ENCODE data around the gene MSI2. TPM values are rescaled to one million over a fixed set of nuclear protein-coding genes. Genes with fewer than 3 reads are reported as not detected.

The MSI2 gene
- total and polyA plus RNA-seq, 2 experiments from 2014 or later = 4.3 to 17.9 TPM

GRCh38 chr17:57636985-57637665, 380.8 kb downstream of the MSI2 start:
- Histone ChIP-seq H3K4me1 (ENCODE audit: insufficient read depth) (no peaks in the 10 kb centered on the region), H2AFZ (no peak overlapping the region), H3K4me2 (ENCODE audit: unreplicated experiment) (no peak overlapping the region), H3K9ac (no peak overlapping the region), H3K27ac (no peak overlapping the region), H3K36me3 (ENCODE audit: low read depth) (no peaks in the 10 kb centered on the region), H3F3A (ENCODE audit: insufficient read depth) (0 out of 2 replicates have a peak, but pooled peaks cover 7% of the 10 kb centered on the region), H3K4me3 (no peak overlapping the region), H3K27me3 (replicated peaks; ENCODE audit: insufficient read depth) (no peaks in the 10 kb centered on the region), H3K9me3 (ENCODE audit: low read depth) (no peaks in the 10 kb centered on the region), H4K20me1 (ENCODE audit: insufficient read depth) (no peaks in the 10 kb centered on the region), H3K79me2 (ENCODE audit: insufficient read depth) (no peaks in the 10 kb centered on the region), H3K9me2 (ENCODE audit: insufficient read depth) (no peaks in the 10 kb centered on the region)
- in situ Hi-C loops (cut with MboI) = no loop called here
- DNase-seq = no peak
- TF ChIP-seq EZH2phosphoT487 (IDR thresholded peaks at IDR 0.05; ENCODE audit: insufficient read depth, low read depth) (no peak), EZH2 (IDR thresholded peaks at IDR 0.05; ENCODE audit: insufficient read depth, poor library complexity, severe bottlenecking) (no peak)
- WGBS, 2 experiments (ENCODE audit: low coverage in 1 of 2, low lambda C conversion rate in 2 of 2, missing lambda C conversion rate in 2 of 2) = 84 to 85% methylated on average over 20 of the region's 20 CpGs

DNA sequence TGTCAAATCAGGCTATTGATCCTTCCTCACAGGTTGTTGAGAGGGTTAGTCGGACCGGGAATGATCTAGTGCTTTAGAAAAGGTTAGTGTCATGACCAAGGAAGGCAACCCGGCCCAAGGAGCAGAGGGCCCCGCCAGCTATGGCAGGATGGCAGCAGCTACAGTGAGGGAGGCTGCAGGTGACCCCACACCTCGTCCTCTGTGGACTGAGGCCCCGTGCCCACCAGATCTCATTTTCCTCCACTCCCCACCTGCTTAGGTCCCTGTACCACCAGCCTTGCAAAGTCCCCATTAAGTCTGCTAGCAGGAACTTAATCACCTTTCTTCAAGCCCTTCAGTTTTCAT, 381.3 kb downstream of the MSI2 start:
- no peaks in the 10 kb centered on the region for H3K27me3 ChIP-seq (replicated peaks; ENCODE audit: insufficient read depth)
- 0 out of 2 replicates have a peak, but pooled peaks cover 7% of the 10 kb centered on the region for H3F3A ChIP-seq (ENCODE audit: insufficient read depth)
- H3K36me3 ChIP-seq (ENCODE audit: low read depth) = no peaks in the 10 kb centered on the region
- 80 to 89% methylated on average over 6 of the region's 6 CpGs for WGBS, 2 experiments (ENCODE audit: low coverage in 1 of 2, low lambda C conversion rate in 2 of 2, missing lambda C conversion rate in 2 of 2)
- H3K9me2 ChIP-seq (ENCODE audit: insufficient read depth) = no peaks in the 10 kb centered on the region
- DNase-seq = no peak
- no peak overlapping the region for H3K4me2 ChIP-seq (ENCODE audit: unreplicated experiment)
- H3K4me3 ChIP-seq = no peak overlapping the region
- H2AFZ ChIP-seq = no peak overlapping the region
- no peak overlapping the region for H3K9ac ChIP-seq
- no peaks in the 10 kb centered on the region for H3K9me3 ChIP-seq (ENCODE audit: low read depth)
- TF ChIP-seq EZH2 (IDR thresholded peaks at IDR 0.05; ENCODE audit: insufficient read depth, poor library complexity, severe bottlenecking) = no peak
- TF ChIP-seq EZH2phosphoT487 (IDR thresholded peaks at IDR 0.05; ENCODE audit: insufficient read depth, low read depth) = no peak
- no peaks in the 10 kb centered on the region for H3K79me2 ChIP-seq (ENCODE audit: insufficient read depth)
- H3K27ac ChIP-seq = no peak overlapping the region
- in situ Hi-C loops (cut with MboI) = no loop called here
- H4K20me1 ChIP-seq (ENCODE audit: insufficient read depth) = no peaks in the 10 kb centered on the region
- no peaks in the 10 kb centered on the region for H3K4me1 ChIP-seq (ENCODE audit: insufficient read depth)

DNA sequence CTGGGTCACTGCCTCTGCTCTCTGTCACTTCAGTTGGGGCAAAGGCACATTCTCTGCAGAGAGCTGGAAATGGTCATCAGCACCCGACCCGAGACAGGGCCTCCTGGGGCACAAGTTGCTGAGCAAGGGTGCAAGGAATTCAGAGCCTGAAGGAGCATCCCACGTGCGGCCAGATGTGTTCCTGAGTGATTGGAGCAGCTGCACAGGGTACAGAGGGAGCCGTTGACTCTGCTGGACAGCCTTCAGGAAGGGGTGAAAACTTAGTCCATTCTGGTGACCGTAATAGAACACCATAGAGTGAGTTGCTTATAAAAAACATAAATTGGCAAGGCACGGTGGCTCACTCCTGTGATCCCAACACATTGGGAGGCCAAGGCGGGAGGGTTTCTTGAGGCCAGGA, 382.0 kb downstream of the MSI2 start:
- H4K20me1 ChIP-seq (ENCODE audit: insufficient read depth) = no peaks in the 10 kb centered on the region
- in situ Hi-C loops (cut with MboI) = no loop called here
- 0 out of 2 replicates have a peak, but pooled peaks cover 7% of the 10 kb centered on the region for H3F3A ChIP-seq (ENCODE audit: insufficient read depth)
- no peaks in the 10 kb centered on the region for H3K4me1 ChIP-seq (ENCODE audit: insufficient read depth)
- H3K9me2 ChIP-seq (ENCODE audit: insufficient read depth) = no peaks in the 10 kb centered on the region
- H3K79me2 ChIP-seq (ENCODE audit: insufficient read depth) = no peaks in the 10 kb centered on the region
- H3K4me3 ChIP-seq = no peak overlapping the region
- no peaks in the 10 kb centered on the region for H3K9me3 ChIP-seq (ENCODE audit: low read depth)
- no peak overlapping the region for H3K27ac ChIP-seq
- H3K4me2 ChIP-seq (ENCODE audit: unreplicated experiment) = no peak overlapping the region
- 87% methylated on average over 8 of the region's 8 CpGs for WGBS, 2 experiments (ENCODE audit: low coverage in 1 of 2, low lambda C conversion rate in 2 of 2, missing lambda C conversion rate in 2 of 2)
- H3K36me3 ChIP-seq (ENCODE audit: low read depth) = no peaks in the 10 kb centered on the region
- no peaks in the 10 kb centered on the region for H3K27me3 ChIP-seq (replicated peaks; ENCODE audit: insufficient read depth)
- no peak for DNase-seq
- no peak overlapping the region for H3K9ac ChIP-seq
- no peak overlapping the region for H2AFZ ChIP-seq
- no peak for TF ChIP-seq EZH2phosphoT487 (IDR thresholded peaks at IDR 0.05; ENCODE audit: insufficient read depth, low read depth)
- no peak for TF ChIP-seq EZH2 (IDR thresholded peaks at IDR 0.05; ENCODE audit: insufficient read depth, poor library complexity, severe bottlenecking)

- no peak overlapping the region for H3K4me2 ChIP-seq (ENCODE audit: unreplicated experiment)
- no peaks in the 10 kb centered on the region for H3K79me2 ChIP-seq (ENCODE audit: insufficient read depth)
- H3F3A ChIP-seq (ENCODE audit: insufficient read depth) = 0 out of 2 replicates have a peak, but pooled peaks cover 6% of the 10 kb centered on the region
- H3K27ac ChIP-seq = no peak overlapping the region
- H3K9ac ChIP-seq = no peak overlapping the region
- H3K36me3 ChIP-seq (ENCODE audit: low read depth) = no peaks in the 10 kb centered on the region
- in situ Hi-C loops (cut with MboI) = no loop called here
- H3K27me3 ChIP-seq (replicated peaks; ENCODE audit: insufficient read depth) = no peaks in the 10 kb centered on the region
- no peaks in the 10 kb centered on the region for H4K20me1 ChIP-seq (ENCODE audit: insufficient read depth)
- no peaks in the 10 kb centered on the region for H3K9me2 ChIP-seq (ENCODE audit: insufficient read depth)
- H3K9me3 ChIP-seq (ENCODE audit: low read depth) = no peaks in the 10 kb centered on the region
- TF ChIP-seq EZH2phosphoT487 (IDR thresholded peaks at IDR 0.05; ENCODE audit: insufficient read depth, low read depth) (no peak), EZH2 (IDR thresholded peaks at IDR 0.05; ENCODE audit: insufficient read depth, poor library complexity, severe bottlenecking) (no peak)
- H2AFZ ChIP-seq = no peak overlapping the region
- WGBS, 2 experiments (ENCODE audit: low coverage in 1 of 2, low lambda C conversion rate in 2 of 2, missing lambda C conversion rate in 2 of 2) = 73 to 82% methylated on average over 5 of the region's 5 CpGs
- DNase-seq = no peak
- no peaks in the 10 kb centered on the region for H3K4me1 ChIP-seq (ENCODE audit: insufficient read depth)
- H3K4me3 ChIP-seq = no peak overlapping the region
These were observed 383.1 kb downstream of the MSI2 start for GRCh38 chr17:57639381-57639780.

Data from GM23248 (cell line).